Suppressor macrophage treated with lipopolysaccharide for 4 hours (primary cell): ENCODE data around the gene GALNT6.
A peak's percentile ranks its signal among the peaks of the same experiment; 100 is the strongest.

Experiments used
- DNase-seq: peaks from one replicate; pipeline ENCODE4 v3.0.0-alpha.2; 2020

Gene GALNT6

DNA sequence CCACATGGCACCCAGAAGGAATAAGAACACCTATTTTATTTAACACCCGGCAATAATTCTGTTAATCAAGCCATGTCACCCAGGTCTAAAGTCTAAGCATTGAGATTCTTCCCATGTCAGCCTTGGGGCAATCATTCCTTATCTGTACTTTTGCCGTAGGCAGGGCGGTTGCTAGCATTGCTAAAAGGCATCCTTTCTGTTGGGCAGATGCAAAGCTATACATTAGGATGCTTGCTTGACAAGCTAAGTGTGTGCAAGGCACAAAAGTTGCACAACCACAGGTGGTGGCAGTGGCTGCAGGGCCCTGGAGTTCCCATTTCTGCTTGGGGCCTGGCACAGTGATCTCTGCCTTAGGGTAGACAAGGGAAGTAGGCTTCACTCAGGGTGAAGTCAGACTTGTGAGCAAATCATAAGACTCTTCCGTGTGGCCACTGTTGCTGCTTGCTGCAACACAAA is 12.5 kb upstream of the GALNT6 start:
- peak; percentile 85 for DNase-seq

DNA sequence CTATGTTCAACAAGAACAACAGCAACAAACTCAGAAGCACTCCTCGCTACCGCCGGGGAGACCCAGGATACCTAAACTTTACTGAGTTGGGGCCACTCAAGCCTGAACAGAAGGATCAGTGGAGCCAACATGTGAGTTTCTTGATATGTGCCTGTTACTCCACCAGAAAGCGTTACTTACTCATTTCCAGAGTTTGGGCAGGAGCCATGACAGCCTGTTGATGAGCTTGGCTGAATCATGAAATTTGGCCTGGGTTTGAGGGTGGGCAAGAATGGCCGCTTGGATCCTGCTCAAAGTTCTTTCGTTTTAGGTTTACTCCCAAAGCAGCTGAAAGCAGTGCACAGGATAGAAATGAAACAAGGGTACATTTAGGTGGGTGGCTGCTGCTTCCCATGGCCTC is 12.0 kb upstream of the GALNT6 start:
- no peak for DNase-seq

- DNase-seq = no peak
Observed at GRCh38 chr12:51401900-51402299, 10.7 kb upstream of the GALNT6 start.

- DNase-seq = no peak
Observed at GRCh38 chr12:51401486-51401885, 10.3 kb upstream of the GALNT6 start.

- DNase-seq = no peak
Observed at GRCh38 chr12:51401020-51401419, 9.8 kb upstream of the GALNT6 start.

DNA sequence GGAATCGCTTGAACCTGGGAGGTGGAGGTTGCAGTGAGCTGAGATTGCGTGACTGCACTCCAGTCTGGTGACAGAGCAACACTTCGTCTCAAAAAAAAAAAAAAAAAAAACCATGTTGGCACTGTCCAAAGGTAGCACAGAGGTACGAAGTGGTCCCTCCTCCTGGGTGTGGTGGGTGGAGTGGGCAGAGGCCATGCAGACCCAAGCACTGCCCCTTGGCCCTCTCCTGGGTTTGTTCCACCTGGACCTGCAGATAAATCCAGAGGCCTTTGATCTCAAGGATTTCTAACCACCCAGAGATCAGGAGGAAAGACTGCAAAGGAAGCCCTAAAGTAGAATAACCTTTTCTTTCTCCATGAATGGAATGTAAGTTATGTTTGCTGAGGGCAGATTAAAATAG is 8.7 kb upstream of the GALNT6 start:
- DNase-seq = no peak

GRCh38 chr12:51397670-51398069 is 6.5 kb upstream of the GALNT6 start:
- no peak for DNase-seq

DNA sequence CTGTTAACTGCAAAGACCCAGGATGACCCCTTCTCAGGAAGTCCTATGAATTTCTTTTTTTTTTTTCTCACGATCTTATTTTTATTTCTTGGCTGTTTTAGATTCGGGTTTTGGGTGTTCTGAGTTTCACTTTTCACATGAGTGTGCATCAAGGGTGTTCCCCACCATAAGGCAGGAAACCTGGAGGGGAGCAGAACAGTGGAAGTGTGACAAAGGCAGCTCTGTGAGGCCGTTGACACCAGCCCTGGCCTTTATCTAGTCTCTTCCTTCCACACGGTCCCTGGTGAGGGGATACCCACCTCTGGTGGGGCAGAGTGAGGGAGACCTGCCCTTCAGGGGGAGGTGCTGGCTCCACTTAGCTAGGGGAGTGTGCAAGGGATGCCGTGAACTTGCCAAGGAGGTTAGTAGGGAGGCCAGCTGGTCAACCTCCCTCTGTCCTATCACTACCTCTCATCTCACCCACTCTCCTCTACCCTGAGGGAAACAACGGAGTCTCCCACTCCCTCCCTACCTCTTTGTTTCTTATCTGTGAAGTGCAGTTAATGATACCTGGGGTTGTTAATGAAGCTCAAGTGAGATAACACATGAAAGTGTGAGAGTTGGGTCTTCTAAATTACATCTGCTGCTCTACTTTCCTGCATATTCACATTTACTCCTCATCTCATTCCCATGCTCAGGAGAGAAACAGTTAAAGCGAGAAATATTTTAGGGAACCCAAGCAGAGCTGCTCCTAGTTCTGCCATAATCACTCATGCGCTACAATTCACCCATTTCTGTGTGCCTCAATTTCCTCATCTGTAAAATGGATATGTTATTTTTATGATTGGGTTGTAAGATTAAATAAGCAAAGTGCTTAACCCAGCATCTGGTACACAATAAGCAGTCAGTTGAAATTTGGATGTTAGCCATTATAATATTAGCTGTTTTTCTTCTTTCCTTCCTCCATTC is 4.4 kb upstream of the GALNT6 start:
- peak; percentile 47 for DNase-seq

DNA sequence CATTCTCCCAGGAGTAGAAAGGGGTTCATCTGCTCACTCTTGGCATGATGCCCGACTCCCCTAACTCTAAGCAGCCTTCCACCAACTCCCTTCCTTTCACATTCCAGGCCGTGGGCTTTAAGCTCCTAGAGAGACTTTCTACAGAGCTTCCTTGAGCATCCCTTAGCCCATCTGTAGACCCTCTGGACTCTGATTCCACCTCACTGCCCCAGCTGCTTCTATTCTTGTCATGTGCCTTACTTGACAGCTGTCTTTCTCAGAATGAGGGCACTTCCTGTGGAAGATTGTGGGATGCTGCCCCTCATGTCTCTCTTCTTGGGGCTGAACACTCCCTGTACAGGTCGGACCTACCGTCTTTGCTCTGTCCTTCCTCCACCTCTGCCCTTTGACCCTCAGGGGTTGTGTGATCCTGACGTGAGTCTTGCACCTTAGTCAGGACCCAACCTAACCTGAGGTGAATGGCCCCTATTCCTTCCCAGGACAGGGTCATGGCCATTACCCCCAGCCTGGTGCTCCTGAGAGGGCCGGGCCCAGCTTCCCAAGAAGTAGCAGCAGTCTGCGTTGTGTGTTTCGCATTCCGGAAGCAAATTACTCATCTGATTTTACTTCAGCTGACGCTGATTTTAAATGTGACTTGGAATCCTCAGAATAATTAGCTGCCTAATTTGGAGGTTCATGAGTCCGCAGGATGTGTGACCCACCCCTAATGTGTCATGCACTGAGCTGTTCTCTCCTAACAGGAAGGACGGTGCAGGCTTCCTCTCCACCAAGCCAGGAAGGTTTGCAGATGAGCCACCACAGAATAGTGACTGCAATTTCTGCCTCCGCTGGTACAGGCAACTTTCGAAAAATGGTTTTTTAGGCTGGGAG is 2.7 kb upstream of the GALNT6 start:
- peak; percentile 94 for DNase-seq

DNA sequence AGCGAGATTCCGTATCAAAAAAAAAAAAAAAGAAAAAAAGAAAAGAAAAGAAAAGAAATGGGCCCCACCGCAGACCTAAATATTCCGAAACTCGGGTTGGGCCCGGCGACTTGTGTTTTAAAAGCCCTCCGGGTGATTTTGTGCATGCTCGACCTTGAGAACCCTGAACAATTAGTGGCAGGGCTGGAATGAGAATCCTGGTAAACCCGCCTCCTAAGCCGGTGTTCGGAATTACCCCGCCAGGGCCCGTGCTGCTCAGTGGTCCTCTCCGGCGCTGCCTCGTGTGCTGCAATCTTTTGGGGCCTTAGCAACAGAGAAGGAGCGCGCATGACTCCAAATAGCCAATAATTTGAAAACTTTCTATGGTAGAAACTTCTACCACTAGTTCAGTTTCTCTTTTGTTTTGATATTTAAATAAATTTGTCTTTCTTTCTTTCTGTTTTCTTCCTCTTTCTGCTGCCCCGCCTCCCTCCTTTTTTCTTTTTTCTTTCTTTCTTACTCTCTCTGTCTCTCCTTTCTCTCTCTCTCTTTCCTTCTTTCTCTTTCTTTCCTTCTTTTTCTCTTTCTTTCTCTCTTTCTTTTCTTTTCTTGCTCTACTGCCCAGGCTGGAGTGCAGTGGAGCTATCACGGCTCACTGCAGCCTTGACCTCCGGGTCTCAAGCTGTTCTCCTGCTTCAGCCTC is 1.5 kb upstream of the GALNT6 start:
- peak; percentile 82 for DNase-seq

- peak; percentile 86 for DNase-seq
Observed at GRCh38 chr12:51390891-51391282, 319 bp downstream of the GALNT6 start.

- DNase-seq = no peak
Observed at GRCh38 chr12:51390457-51390856, 749 bp downstream of the GALNT6 start.

- peak; percentile 81 for DNase-seq
Observed at GRCh38 chr12:51389302-51389999, 1.8 kb downstream of the GALNT6 start.

DNA sequence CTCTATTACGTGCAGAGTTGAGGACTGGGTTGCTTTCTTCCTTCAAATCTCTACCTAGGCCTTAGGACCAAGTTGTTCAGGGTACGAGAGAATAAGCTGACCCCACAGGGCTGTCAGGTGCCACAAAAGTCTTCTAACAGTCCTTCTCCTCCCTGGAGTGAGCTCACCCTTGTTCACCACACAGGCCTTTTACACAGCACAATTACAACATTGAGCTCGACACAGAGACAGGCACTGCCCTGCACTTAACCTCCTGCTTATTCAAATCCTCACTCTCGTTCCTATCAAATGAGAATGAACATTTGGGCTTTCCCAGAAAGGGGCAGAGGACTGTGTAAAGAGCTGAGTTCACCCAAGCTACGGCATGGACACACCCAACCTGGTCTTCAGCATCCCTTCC is 2.4 kb downstream of the GALNT6 start:
- DNase-seq = peak; percentile 23

- peak; percentile 62 for DNase-seq
Observed at GRCh38 chr12:51388069-51388799, 3.0 kb downstream of the GALNT6 start.

GRCh38 chr12:51386351-51386750 is 4.9 kb downstream of the GALNT6 start:
- no peak for DNase-seq

DNA sequence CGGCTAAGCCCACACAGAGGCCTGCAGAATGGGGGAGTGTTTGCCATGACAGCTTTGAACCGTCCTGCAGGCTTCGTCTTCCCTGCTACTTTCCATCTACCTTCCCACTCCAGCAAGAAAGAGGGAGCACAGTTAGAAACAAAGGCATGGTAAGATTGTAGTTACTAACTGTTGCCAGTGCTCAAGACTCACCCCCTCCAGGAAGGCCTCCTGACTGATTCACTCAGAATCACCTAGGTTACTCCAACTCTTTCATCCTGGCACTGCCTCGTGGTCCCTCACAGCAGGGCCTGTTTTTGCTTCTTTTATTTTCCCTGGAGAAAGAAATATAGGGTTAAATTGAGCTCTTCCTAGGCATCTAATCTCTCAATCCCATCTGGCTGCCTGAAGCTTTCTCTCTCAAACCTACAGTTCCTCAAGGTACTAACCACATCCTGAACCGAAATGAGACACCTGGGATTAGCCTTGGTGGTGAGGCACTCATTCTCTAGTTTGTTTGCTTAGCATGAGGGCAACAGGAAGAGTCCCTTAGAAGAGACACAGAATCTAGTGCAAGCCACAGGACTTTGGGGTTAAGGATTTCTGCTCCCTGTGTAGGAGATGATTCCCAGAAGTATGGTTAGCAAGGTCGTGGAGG is 7.8 kb downstream of the GALNT6 start:
- no peak for DNase-seq

- DNase-seq = no peak
Observed at GRCh38 chr12:51382173-51382572, 9.0 kb downstream of the GALNT6 start.

DNA sequence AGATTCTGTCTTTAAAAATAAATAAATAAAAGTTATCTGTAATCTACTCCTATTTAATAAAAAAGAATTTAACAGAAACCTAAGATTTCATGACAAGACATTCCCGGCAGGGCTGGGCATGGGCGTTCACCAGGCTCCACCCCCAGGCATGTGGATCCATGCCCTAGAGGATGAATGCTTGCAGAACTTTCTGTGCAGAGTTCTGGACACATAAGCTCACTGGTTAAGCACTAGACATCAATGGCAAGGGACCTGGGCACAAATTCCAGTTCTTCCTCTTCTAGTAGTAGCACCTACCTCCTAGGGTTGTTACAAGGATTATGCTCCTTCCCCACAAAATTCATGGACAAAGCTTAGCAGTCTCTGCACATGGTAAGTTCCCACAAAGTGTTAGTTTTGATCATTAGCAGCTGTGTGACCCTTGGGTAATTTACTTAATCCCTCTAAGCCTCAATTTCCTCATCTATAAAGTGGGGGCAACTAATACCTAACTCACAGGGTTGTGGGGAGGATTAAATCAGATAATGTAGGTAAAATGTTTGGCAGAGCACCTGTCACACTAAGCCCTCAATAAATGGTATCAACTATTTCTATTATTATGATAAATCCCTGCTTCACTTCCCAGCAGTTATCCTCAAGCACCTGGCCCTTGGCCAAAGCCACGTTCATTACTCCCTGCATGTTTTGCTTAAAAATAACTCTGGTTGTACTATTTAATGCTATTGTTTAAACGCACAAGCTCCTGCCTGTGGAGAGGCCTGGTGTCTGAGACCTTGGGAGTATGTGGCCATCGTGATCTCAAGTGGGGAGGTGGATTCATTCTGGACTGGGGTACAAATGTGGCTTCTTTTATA is 9.8 kb downstream of the GALNT6 start:
- no peak for DNase-seq

GRCh38 chr12:51379571-51379970 is 11.6 kb downstream of the GALNT6 start:
- DNase-seq = no peak
